ENCODE data around the gene FBXO28.

GRCh38 chr1:224182057-224182865 is 68.3 kb downstream of the FBXO28 start:
- no peak for TF ChIP-seq CTCF (conservative IDR thresholded peaks at IDR 0.05)
- no peak for TF ChIP-seq ZFX (IDR thresholded peaks at IDR 0.05)

Data from C4-2B (cell line).